ENCODE measurements around the gene FDX2.

DNA sequence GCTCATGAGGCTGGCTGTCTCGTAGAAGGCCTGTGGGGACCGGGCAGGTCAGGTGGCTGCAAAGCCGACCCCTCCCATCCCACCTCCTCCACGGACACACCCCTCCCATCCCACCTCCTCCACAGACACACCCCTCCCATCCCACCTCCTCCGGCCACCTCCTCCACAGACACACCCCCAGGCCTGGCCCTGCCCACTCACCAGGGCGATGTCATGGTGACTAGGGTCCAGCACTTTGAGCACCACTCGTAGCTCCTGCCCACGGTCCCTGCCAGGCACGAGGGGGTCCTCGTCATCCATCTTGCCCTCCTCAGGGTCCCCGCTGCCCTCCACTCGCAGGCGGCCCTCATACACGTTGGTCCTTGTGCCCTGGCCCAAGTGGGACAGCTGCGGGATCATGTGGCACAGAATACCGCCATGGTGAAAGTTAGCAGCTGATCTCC lies 45.8 kb upstream of the FDX2 start:
- TF ChIP-seq POLR2AphosphoS5 (IDR thresholded peaks at IDR 0.05): no peak
- TF ChIP-seq POLR2A (IDR thresholded peaks at IDR 0.05): no peak
- TF ChIP-seq, protein P1, sequence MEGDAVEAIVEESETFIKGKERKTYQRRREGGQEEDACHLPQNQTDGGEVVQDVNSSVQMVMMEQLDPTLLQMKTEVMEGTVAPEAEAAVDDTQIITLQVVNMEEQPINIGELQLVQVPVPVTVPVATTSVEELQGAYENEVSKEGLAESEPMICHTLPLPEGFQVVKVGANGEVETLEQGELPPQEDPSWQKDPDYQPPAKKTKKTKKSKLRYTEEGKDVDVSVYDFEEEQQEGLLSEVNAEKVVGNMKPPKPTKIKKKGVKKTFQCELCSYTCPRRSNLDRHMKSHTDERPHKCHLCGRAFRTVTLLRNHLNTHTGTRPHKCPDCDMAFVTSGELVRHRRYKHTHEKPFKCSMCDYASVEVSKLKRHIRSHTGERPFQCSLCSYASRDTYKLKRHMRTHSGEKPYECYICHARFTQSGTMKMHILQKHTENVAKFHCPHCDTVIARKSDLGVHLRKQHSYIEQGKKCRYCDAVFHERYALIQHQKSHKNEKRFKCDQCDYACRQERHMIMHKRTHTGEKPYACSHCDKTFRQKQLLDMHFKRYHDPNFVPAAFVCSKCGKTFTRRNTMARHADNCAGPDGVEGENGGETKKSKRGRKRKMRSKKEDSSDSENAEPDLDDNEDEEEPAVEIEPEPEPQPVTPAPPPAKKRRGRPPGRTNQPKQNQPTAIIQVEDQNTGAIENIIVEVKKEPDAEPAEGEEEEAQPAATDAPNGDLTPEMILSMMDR (IDR thresholded peaks at IDR 0.05): no peak
